Measurements from ENCODE around the gene PRND.
A peak's percentile ranks its signal among the peaks of the same experiment; 100 is the strongest.

PRND gene

GRCh38 chr20:4721719-4722118 lies at the start of gene PRND:
TSS of gene PRND (plus strand) at chr20:4721909. CDS start at chr20:4724552, 2,643 bp downstream.
- Mint-ChIP-seq H3K9me3 (no peaks in the 10 kb centered on the region), H3K4me1 (ENCODE audit: low read depth) (peaks cover 21% of the 10 kb centered on the region), H3K27ac (no peak within 1 kb of the TSS), H3K4me3 (no peak within 1 kb of the TSS), H3K27me3 (no peaks in the 10 kb centered on the region), H3K36me3 (ENCODE audit: low read depth) (no peaks in the 10 kb centered on the region)

- Mint-ChIP-seq H3K4me1 (ENCODE audit: low read depth) (peaks cover 7% of the 10 kb centered on the region), H3K36me3 (ENCODE audit: low read depth) (no peaks in the 10 kb centered on the region), H3K27ac (no peak overlapping the region)
Measured at GRCh38 chr20:4672948-4673347, 48.8 kb upstream of the PRND start.

GRCh38 chr20:4673371-4674001 lies 48.2 kb upstream of the PRND start:
- H3K27ac Mint-ChIP-seq = no peak overlapping the region
- no peaks in the 10 kb centered on the region for H3K36me3 Mint-ChIP-seq (ENCODE audit: low read depth)
- peaks cover 8% of the 10 kb centered on the region for H3K4me1 Mint-ChIP-seq (ENCODE audit: low read depth)
- H3K9me3 Mint-ChIP-seq = no peaks in the 10 kb centered on the region
- H3K4me3 Mint-ChIP-seq = no peak overlapping the region
- no peaks in the 10 kb centered on the region for H3K27me3 Mint-ChIP-seq

More at GRCh38 chr20:4672948-4673347, 48.8 kb upstream of the PRND start:
- H3K9me3 Mint-ChIP-seq = no peaks in the 10 kb centered on the region
- H3K4me3 Mint-ChIP-seq = no peak overlapping the region
- no peaks in the 10 kb centered on the region for H3K27me3 Mint-ChIP-seq

DNA sequence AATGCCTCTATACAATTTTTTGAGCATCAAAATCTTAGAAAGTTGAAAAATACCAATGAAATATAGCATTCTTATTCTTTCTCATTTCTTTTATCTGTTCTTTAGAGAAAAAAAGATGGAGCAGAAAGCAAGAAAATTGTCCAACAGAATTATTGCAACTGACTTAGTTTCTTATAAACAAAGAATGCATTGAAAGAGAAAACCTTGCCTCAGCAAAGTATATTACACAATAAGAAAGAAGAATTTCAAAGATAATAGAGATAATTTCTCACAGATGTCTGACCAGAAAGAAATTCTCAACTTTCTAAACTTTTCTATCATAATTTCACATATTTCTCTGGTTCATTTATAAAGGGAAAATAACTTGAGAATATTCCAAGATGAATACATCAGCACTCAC lies 47.0 kb upstream of the PRND start:
- H3K4me1 Mint-ChIP-seq (ENCODE audit: low read depth) = peaks cover 8% of the 10 kb centered on the region
- H3K36me3 Mint-ChIP-seq (ENCODE audit: low read depth) = no peaks in the 10 kb centered on the region
- no peak overlapping the region for H3K27ac Mint-ChIP-seq
- H3K4me3 Mint-ChIP-seq = no peak overlapping the region
- H3K27me3 Mint-ChIP-seq = no peaks in the 10 kb centered on the region
- H3K9me3 Mint-ChIP-seq = no peaks in the 10 kb centered on the region

DNA sequence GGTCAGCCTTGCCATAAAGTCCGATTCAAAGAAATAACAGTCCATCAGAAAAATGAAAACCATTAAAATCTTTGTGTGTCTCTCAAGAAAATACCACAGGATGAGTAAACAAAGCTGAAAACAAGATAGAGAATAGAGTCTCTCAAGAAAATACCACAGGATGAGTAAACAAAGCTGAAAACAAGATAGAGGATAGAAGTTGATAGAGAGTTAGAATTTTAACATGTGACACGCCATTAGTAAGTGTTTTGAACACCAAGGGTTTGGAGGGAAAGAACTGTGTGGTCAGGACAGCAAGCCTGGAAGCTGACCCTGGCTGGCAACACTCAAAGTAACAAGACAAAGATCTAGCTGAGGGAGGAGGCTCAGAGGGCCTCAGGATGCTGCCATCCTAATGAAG lies 43.9 kb upstream of the PRND start:
- no peak overlapping the region for H3K27ac Mint-ChIP-seq
- no peaks in the 10 kb centered on the region for H3K36me3 Mint-ChIP-seq (ENCODE audit: low read depth)
- H3K27me3 Mint-ChIP-seq = no peaks in the 10 kb centered on the region
- no peak overlapping the region for H3K4me3 Mint-ChIP-seq
- no peaks in the 10 kb centered on the region for H3K9me3 Mint-ChIP-seq
- peaks cover 8% of the 10 kb centered on the region for H3K4me1 Mint-ChIP-seq (ENCODE audit: low read depth)

- Mint-ChIP-seq H3K27me3 (no peaks in the 10 kb centered on the region), H3K9me3 (no peaks in the 10 kb centered on the region), H3K36me3 (ENCODE audit: low read depth) (no peaks in the 10 kb centered on the region), H3K4me1 (ENCODE audit: low read depth) (peaks cover 41% of the 10 kb centered on the region), H3K27ac (no peak overlapping the region), H3K4me3 (no peak overlapping the region)
Measured at GRCh38 chr20:4681401-4681800, 40.3 kb upstream of the PRND start.

DNA sequence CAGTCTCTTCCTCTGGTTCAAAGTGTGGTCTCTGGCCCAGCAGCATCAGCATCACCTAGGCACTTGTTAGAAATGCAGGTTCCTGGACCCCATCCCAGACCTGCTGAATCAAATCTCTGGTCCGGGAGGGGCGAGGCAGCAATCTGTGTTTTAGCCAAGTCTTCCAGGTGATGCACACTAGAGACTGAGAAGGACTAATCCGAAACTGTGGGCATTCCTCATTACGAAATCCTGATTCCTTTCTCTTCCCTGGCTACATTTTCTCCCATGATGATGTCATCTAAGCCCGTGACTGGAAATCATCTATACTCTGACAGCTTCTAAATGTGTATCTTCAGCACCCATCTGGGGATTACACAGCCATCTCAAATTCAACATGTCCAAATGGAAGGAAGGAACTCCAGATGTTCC lies 39.7 kb upstream of the PRND start:
- no peak overlapping the region for H3K27ac Mint-ChIP-seq
- peaks cover 41% of the 10 kb centered on the region for H3K4me1 Mint-ChIP-seq (ENCODE audit: low read depth)
- H3K36me3 Mint-ChIP-seq (ENCODE audit: low read depth) = no peaks in the 10 kb centered on the region
- H3K4me3 Mint-ChIP-seq = no peak overlapping the region
- H3K27me3 Mint-ChIP-seq = no peaks in the 10 kb centered on the region
- no peaks in the 10 kb centered on the region for H3K9me3 Mint-ChIP-seq

DNA sequence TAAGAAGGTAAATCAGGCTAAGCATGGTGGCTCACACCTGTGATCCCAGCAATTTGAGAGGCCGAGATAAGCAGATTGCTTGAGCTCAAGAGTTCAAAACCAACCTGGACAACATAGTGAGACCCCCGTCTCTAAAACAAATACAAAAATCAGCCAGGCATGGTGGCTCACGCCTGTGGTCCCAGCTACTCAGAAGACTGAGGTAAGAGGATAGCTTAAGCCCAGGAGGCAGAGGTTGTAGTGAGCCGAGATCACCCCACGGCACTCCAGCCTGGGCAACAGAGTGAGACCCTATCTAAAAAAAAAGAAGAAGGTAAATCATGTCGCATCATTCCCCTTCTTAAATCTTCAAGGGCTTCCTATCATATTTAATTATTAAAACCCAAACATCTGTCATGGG lies 39.0 kb upstream of the PRND start:
- peaks cover 42% of the 10 kb centered on the region for H3K4me1 Mint-ChIP-seq (ENCODE audit: low read depth)
- no peak overlapping the region for H3K4me3 Mint-ChIP-seq
- H3K9me3 Mint-ChIP-seq = no peaks in the 10 kb centered on the region
- no peaks in the 10 kb centered on the region for H3K27me3 Mint-ChIP-seq
- H3K36me3 Mint-ChIP-seq (ENCODE audit: low read depth) = peaks cover 6% of the 10 kb centered on the region
- H3K27ac Mint-ChIP-seq = no peak overlapping the region

DNA sequence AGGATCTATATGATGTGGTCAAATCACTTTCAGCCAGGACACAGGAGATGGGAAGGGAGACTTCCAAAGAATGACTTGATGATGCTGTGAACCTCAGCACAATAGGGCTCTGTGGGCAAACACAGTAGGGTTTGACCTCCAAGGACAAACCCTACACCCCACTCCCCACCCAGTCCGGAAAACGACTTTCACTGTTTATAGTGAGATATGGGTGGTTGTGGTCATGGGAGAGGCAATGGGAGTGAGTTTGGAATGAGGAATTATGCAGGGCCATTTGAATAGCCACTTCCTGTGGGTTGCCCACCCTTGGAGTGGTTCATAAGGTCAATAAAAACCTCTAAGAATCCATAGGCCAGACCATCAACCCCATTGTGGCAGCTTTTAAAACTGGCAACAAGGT lies 38.4 kb upstream of the PRND start:
- H3K27ac Mint-ChIP-seq = peak overlapping the region; percentile 90
- no peak overlapping the region for H3K4me3 Mint-ChIP-seq
- H3K9me3 Mint-ChIP-seq = no peaks in the 10 kb centered on the region
- peaks cover 44% of the 10 kb centered on the region for H3K4me1 Mint-ChIP-seq (ENCODE audit: low read depth)
- peaks cover 10% of the 10 kb centered on the region for H3K36me3 Mint-ChIP-seq (ENCODE audit: low read depth)
- H3K27me3 Mint-ChIP-seq = no peaks in the 10 kb centered on the region

DNA sequence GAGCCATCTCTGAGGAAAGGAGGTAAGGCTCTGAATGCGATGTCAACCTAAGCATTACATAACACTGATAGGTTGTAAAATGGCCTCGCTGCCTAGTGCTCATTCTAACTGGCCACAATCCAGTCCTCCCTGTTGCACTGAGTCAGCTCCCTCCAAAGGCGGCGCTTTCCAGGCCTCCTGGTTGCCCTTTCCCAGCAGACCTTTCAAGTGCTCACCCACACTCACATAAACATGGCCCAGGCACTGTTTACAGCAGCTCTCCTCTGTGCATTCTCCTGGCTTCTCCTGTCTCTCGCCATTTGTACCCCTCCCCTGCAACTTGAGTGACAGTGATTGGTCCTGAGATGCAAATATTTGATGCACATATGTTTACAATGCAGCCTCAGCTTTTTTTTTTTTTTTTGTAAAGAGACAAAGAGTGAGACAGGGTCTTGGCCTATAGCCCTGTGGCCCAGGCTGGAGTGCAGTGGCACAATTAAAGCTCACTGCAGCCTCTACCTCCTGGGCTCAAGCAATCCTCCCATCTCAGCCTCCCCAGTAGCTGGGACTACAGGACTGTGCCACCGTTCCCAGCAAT lies 36.8 kb upstream of the PRND start:
- Mint-ChIP-seq H3K9me3 (no peaks in the 10 kb centered on the region), H3K36me3 (ENCODE audit: low read depth) (peaks cover 24% of the 10 kb centered on the region), H3K4me1 (ENCODE audit: low read depth) (peaks cover 61% of the 10 kb centered on the region), H3K27me3 (no peaks in the 10 kb centered on the region), H3K4me3 (peak overlapping the region; percentile 70), H3K27ac (peak overlapping the region; percentile 90)

- Mint-ChIP-seq H3K36me3 (ENCODE audit: low read depth) (peaks cover 29% of the 10 kb centered on the region), H3K27me3 (no peaks in the 10 kb centered on the region)
Measured at GRCh38 chr20:4685923-4686221, 35.8 kb upstream of the PRND start.

DNA sequence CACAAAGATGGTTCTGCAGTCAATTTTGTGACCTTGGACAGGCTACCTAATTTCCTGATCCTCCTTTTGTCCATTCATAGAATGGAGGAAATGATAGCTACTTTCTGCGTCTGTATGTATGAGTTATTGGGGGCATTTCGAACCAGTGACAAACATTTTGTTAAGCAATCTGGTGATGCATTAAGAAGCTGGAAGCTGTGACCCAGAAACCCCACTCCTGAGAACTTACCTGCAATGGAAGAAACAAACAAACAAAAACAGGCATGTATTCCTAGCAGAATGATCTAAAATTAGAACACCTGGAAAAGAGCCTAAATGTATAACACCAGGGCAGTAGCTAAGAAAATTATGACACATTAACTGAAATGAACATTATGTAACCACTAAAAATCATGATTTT lies 33.4 kb upstream of the PRND start:
- Mint-ChIP-seq H3K4me1 (ENCODE audit: low read depth) (peaks cover 88% of the 10 kb centered on the region), H3K9me3 (no peaks in the 10 kb centered on the region), H3K27me3 (no peaks in the 10 kb centered on the region), H3K4me3 (peak overlapping the region; percentile 58), H3K36me3 (ENCODE audit: low read depth) (peaks cover 52% of the 10 kb centered on the region), H3K27ac (peak overlapping the region; percentile 69)

More at GRCh38 chr20:4685923-4686221, 35.8 kb upstream of the PRND start:
- peaks cover 70% of the 10 kb centered on the region for H3K4me1 Mint-ChIP-seq (ENCODE audit: low read depth)
- H3K27ac Mint-ChIP-seq = peak overlapping the region; percentile 90
- no peaks in the 10 kb centered on the region for H3K9me3 Mint-ChIP-seq
- H3K4me3 Mint-ChIP-seq = peak overlapping the region; percentile 83

DNA sequence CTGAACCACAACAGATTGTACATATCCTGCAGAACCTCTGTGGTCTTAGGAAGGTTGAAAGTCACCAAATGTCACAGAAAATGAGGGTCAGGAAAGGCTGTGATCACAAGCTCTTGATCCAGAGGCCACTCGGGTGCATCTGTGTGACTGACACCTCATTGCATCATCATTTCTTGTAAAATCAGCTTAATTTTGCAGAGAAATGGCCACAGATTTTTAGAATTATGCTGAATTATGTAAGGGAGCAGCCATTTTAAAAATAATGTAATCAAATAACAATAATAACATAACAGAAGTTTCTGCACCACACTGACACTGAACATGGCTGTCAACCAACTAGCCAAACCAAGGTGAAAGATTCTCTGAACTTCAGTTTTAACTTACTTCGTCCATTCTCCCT lies 32.5 kb upstream of the PRND start:
- Mint-ChIP-seq H3K9me3 (no peaks in the 10 kb centered on the region), H3K27ac (peak overlapping the region; percentile 36), H3K4me1 (ENCODE audit: low read depth) (peaks cover 85% of the 10 kb centered on the region), H3K36me3 (ENCODE audit: low read depth) (peaks cover 59% of the 10 kb centered on the region), H3K4me3 (peak overlapping the region; percentile 57), H3K27me3 (no peaks in the 10 kb centered on the region)

- H3K4me3 Mint-ChIP-seq = no peak overlapping the region
Measured at GRCh38 chr20:4691753-4692152, 30.0 kb upstream of the PRND start.

DNA sequence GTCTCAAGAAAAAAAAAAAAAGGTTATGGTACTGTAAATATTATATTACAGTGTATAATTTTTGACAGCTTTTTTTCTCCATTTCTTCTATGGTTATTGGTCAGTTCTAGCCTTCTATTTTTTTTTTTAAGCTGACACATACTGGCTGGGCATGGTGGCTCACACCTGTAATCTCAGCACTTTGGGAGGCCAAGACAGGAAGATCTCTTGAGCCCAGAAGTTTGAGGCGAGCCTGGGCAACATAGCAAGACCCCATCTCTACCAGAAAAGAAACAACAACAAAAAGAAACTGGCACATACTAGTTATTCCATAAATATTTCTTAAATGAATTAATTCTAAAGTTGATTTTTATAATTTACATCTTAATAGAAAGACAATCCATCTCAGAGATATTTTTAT lies 27.6 kb upstream of the PRND start:
- no peak overlapping the region for H3K4me3 Mint-ChIP-seq
- H3K36me3 Mint-ChIP-seq (ENCODE audit: low read depth) = peaks cover 84% of the 10 kb centered on the region
- no peaks in the 10 kb centered on the region for H3K9me3 Mint-ChIP-seq
- peaks cover 74% of the 10 kb centered on the region for H3K4me1 Mint-ChIP-seq (ENCODE audit: low read depth)
- H3K27me3 Mint-ChIP-seq = no peaks in the 10 kb centered on the region
- no peak overlapping the region for H3K27ac Mint-ChIP-seq

More at GRCh38 chr20:4691753-4692152, 30.0 kb upstream of the PRND start:
- Mint-ChIP-seq H3K9me3 (no peaks in the 10 kb centered on the region), H3K27me3 (no peaks in the 10 kb centered on the region), H3K4me1 (ENCODE audit: low read depth) (peaks cover 83% of the 10 kb centered on the region), H3K36me3 (ENCODE audit: low read depth) (peaks cover 82% of the 10 kb centered on the region), H3K27ac (no peak overlapping the region)
